OCI-LY1 (cell line): ENCODE results near the gene ABLIM1.

Source experiments
- EZH2 ChIP-seq: fragments of 200-600 bp; sonication (generic), shearing (Covaris generic); IDR thresholded peaks from 2 replicates; pipeline ENCODE4 v1.8.0; 2017; ENCODE audit warnings: borderline replicate concordance, mixed run types, mild to moderate bottlenecking, antibody characterized with exemption, low read length, moderate library complexity, mixed read lengths
- TF ChIP-seq, protein P1 (sequence below): fragments of 200-600 bp; sonication (generic), shearing (Covaris generic); IDR thresholded peaks from 2 replicates; pipeline ENCODE4 v1.5.1; 2017; ENCODE audit warnings: mild to moderate bottlenecking, antibody characterized with exemption, low read length, moderate library complexity, mixed read lengths

DNA sequence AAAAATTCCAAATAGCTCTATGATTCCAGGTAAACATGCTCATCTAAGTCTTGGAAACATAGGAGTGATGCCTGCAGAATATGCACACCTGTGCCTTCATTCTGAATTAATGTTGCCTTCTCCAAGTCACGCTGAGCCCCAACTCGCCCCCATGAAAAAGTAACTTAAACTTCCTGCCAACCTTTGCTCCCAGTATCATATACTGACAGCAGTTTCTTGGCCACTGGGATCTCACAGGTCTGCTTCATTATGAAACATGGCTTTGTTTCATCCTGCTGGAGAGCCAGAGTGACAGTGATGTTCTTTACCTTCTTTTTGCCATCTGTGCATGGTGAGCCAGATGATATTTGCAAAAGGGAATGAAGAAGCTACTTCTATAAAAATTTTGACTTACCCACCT is 34.9 kb downstream of the ABLIM1 start:
- TF ChIP-seq, protein P1, sequence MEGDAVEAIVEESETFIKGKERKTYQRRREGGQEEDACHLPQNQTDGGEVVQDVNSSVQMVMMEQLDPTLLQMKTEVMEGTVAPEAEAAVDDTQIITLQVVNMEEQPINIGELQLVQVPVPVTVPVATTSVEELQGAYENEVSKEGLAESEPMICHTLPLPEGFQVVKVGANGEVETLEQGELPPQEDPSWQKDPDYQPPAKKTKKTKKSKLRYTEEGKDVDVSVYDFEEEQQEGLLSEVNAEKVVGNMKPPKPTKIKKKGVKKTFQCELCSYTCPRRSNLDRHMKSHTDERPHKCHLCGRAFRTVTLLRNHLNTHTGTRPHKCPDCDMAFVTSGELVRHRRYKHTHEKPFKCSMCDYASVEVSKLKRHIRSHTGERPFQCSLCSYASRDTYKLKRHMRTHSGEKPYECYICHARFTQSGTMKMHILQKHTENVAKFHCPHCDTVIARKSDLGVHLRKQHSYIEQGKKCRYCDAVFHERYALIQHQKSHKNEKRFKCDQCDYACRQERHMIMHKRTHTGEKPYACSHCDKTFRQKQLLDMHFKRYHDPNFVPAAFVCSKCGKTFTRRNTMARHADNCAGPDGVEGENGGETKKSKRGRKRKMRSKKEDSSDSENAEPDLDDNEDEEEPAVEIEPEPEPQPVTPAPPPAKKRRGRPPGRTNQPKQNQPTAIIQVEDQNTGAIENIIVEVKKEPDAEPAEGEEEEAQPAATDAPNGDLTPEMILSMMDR, result no peak
- TF ChIP-seq EZH2, result no peak
